Islet of Langerhans (tissue), 1 donor: Measurements from ENCODE around the gene SLC9A1.
"Not testable (repeated sequence)": the region's sequence is repeated elsewhere in the genome, so short reads cannot be mapped to it uniquely, and the experiment has no call there.

Experiments used
- FAIRE-seq: peaks from one replicate; lab custom pipeline; 2011; peaks lifted over from hg19 to GRCh38; lab: Jason Lieb, UNC

Gene SLC9A1

DNA sequence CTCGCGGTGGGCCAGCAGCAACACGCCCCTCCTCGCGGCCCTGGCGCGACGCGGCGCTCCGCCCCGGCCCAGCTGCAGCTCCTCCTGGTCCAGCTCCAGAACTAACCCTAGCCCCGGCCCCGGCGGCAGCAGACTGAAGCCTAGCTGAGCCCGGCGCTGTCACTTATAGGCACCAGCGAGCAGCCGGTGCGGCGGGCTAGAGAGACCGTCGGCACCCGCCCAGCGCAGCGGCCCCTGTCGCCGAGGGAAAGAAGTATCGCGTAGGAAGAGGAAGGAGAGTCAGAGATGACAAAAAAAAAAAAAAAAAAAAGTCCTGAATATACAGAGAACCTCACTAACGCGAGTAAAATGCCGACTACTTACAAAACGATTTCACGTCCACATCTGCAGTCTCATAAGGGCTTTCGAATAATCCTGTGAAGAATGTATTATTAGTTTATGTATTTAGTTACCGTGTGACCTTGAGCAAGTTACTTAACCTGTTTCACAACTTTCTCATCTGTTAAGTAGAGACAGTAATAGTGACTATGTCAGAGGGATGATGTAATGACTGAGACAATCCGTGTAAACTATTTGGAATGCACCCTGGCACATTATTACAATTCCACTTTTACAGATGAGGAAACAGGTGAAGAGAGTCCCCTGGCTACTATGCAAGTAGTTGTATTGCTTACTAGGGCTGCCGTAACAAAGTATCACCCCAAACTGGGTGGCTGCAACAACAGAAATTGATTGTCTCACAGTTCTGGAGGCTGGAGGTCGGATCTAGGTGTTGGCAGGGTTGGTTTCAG is at the start of gene SLC9A1:
SLC9A1 (minus strand) TSS at position 135 of the 791 bp plus-strand sequence. CDS start 791 bp downstream, outside the sequence.
- peak; percentile 84 for FAIRE-seq

DNA sequence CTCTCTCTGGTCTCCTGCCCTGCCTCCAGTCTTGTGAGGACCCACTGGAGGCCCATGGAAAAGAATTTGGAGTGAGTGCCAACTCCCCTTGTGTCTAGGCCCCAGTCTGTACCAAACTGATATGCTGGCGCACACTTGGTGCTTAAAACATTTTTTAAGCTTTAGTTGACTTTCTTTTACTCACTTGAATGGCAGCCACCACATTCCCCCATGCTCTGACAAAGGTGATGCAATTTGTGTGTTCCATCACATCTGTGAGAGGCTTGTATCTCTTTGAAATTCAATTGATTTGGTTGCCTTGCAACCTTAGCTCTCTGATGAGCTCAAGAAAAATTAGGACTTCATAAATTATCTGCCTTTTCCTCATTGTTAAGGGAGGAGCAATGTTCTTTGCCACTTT is 49.0 kb upstream of the SLC9A1 start:
- no peak for FAIRE-seq

DNA sequence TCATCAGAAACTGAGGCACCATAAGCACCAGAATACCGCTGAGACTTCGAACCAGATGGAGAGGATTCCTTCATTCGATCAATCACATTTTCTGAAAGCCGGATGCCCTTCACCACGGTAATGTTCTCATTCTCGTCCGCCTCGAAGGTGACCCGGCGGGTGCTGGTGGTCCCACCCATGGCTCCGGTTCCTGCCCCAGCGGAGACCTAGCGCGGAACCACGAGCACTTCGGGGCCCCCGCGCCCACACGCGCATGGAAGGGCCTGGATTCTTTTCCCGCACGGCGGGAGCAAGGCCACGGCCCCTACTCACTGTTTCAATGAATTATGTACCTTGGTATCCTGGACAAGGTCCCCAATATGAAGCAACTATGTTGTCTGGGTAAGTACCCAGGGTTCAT is 46.4 kb upstream of the SLC9A1 start:
- FAIRE-seq = no peak

DNA sequence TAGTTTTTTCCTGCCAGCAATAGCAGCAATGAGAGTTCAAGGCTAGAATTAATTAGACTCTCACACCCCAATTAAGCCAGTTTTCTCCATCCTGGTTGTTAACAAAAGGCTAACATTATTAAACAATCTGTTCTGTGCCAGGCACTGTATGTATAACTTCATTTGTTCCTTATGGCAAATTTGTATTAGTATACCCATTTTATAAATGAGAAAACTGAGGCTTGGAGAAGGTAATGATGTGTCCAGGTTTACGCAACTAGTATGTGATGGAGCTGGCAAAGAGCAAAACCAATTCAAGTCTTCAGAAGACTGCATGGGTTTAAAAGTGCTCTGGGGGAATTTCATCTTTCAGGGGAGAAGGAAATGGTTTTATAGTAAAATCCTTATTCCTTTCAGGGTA is 38.3 kb upstream of the SLC9A1 start:
- FAIRE-seq = no peak

DNA sequence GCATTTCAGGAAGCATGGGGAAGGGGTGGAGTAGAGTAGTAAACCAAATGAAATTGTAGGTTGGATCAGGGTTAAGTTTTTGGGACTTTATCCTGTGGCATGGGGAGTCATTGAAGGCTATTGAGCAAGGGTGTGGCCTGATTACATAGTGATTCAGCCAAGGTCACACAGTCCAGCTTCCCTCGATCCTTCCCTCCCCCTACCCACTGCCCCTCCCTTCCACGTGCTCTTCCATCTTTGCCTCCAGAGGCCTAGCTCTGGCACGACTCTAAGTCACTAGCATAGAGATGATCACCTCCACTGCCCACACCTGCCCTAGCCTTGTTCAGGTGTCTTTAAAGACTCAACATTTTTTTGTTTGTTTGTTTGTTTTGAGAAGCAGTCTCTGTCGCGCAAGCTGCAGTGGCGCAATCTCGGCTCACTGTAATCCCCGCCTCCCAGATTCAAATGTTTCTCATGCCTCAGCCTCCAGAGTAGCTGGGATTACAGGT is 37.2 kb upstream of the SLC9A1 start:
- FAIRE-seq = no peak

DNA sequence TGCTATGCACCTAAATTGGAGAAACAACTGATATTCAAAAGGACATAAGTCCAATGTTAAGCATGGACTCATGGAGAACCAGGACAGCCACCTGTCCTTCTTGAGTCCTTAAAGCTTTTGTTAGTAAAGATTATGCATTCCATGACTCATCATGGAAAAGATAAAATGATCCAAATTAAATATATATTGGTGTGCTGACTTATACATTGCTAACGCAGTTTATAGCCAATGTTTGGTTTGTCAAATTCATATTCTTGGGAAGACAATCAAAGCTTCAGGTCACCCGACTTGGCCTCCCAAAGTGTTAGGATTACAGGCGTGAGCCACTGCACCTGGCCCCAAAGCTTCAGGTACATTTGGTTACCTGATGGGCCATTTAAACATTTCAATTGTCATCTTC is 29.7 kb upstream of the SLC9A1 start:
- not testable (repeated sequence) for FAIRE-seq

DNA sequence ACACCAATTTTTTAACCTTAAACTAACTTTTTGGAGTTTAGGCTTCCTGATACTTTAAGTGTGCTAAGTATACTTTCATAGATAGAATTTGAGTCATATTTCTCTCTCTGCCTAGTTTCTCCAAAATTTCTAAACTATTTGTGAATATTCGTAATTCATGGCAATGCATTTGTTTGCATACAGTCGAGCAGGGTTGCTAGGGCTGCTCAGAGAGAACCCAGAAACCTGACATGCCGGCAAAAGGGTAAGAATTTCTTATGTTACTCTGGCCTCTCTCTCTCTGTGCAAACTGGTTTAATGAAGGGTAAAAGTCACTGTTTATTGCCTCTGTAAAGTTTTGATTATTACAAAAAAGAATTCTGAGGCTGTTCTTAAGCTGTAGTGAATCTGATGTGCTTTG is 25.1 kb upstream of the SLC9A1 start:
- no peak for FAIRE-seq

DNA sequence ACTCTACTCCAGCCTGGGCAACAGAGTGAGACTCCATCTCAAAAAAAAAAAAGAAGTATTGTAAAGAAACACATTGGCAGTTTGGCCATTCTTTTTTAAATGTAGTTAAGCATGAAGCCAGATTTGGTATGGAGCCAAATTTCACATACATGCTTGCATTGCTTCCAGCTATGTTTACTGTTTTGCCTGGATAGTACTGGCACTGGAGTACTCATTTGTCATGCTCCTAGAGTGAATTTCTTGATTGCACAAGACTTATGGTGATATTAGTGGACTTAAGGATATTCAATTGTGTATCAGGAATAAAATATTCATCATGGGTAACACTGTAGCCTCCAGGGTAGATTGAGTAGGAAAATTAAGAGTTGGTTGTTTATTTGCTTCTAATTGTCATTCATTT is 24.5 kb upstream of the SLC9A1 start:
- no peak for FAIRE-seq

DNA sequence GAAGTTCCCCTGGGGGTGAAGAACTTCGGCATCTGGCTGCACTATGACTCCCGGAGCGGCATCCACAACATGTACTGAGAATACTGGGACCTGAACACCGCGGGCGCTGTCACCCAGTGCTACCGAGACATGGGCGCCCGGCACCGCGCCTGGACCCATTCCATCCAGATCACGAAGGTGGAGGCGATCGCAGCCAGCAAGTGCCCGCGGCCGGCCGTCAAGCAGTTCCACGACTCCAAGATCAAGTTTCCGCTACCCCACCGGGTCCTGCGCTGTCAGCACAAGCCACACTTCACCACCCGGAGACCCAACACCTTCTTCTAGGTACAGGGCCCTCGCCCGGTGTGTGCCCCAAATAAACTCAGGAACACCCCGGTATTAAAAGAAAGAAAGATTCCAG is 22.0 kb upstream of the SLC9A1 start:
- no peak for FAIRE-seq

DNA sequence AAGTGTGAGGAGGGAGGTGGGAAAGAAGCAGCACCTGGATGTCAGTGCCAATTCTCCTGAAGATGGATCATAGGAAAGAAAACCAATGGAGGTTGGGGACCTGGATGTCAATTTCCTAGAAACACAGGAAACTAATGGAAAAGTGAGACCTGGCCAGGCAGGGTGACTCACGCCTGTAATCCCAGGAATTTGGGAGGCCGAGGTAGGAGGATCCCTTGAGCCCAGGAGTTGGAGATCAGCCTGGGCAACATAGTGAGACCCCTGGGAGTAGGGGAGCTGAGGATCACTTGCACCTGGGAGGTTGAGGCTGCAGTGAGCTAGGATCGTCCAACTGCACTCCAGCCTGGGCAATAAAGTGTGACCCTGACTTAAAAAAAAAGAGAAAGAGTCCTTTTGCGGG is 21.4 kb upstream of the SLC9A1 start:
- FAIRE-seq = no peak

DNA sequence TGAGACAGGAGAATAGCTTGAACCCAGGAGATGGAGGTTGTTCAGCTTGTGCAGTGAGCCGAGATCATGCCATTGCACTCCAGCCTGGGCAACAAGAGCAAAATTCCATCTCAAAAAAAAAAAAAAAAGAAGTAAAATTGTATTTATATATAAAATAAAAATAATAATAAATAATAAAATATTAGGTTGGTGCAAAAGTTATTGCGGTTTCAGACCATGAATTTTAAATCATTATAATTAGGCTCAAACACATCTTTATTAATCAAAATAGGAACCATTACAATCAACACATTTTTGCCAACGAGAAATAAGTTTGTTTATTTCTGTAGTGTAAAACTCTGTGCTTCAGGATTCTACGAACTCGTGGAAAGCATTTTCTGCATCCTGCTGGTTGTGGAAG is 18.1 kb upstream of the SLC9A1 start:
- not testable (repeated sequence) for FAIRE-seq

DNA sequence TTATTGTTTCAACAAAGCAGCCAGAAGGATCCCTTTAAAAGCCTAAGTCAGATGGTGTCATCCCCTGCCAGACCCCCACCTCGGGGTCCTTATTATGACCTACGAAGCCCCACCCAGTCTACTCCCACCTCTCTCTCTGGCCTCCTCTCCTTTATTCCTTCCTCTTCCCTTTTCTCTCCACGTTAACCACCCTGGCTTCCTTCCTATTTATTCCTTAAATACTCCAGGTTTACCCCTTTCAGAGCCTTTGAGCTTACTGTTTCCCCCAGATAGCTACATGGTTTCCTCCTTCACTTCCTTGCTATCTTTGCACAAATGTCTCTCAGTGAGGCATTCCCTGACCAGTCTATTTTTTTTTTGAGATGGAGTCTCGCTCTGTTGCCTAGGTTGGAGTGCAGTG is 12.0 kb upstream of the SLC9A1 start:
- FAIRE-seq = no peak

DNA sequence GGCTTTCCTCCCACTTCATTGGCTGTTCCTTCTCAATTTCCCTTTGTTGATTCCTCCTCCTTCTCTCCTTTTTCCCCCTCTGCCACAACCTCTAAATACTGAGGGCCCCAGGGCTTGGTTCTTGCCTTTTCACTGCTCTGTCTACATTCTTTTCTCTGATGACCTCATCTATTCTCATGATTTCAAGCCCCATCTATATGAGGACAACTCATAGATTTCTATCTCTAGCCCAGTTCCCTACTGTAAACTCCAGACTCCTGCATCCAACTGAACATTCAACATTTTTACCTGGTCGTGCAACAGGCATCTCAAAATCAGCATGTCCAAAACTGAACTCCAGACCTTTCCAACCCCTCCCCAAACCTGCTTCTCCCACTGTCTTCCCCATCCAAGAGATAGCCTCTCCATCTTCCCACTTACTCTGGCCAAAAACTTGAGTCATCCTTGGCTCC is 11.5 kb upstream of the SLC9A1 start:
- FAIRE-seq = no peak

DNA sequence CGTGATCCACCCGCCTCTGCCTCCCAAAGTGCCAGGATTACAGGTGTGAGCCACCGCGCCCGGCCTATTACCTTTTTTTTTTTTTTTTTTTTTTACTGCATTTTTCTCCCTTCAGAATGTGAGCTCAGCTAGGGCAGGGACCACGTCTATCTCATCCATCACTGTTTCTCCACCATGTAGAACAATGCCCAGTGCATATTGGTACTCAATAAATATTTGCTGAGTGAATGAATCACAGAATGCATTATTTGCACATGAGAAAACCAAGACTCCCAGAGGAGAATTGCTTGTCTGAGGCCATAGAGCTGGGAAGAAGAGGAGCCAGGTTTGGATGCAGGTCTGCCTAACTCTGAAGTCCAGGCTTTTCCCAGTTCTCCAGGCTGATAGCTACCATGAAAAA is 8.2 kb upstream of the SLC9A1 start:
- no peak for FAIRE-seq

DNA sequence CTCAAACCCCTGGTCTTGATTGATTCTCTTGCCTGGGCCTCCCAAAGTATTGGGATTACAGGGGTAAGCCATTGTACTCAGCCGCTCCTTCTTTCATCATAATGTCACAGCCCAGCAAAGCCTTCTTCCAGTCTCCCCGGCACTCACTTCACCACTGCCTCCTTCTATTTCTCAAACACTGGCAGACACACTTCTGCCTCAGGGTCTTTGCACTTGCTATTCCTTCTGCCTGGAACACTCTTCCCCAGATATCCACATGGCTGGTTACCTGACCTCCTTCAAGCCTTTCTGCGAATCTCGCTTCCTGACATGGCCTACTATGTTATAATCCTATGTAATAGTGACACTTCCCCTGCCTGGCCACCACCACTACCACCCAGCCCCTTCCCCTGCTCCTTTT is 7.2 kb upstream of the SLC9A1 start:
- no peak for FAIRE-seq

DNA sequence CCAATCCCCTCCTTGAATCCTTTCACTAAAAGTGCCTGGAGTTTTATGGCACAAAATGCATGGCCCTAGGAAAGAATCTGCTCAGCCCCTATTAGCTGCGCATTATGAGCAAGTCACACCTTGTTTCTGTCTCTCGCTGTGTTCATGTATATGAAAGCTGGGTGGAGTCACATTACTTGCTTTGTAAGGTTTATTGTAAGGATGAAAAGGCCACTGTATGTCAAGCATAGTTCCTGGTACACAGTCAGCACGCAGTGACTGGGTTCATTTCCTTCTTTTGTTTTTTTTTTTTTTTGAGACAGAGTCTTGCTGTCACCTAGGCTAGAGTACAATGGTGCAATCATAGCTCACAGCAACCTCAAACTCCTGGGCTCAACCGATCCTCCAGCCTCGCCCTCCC is 6.7 kb upstream of the SLC9A1 start:
- no peak for FAIRE-seq

DNA sequence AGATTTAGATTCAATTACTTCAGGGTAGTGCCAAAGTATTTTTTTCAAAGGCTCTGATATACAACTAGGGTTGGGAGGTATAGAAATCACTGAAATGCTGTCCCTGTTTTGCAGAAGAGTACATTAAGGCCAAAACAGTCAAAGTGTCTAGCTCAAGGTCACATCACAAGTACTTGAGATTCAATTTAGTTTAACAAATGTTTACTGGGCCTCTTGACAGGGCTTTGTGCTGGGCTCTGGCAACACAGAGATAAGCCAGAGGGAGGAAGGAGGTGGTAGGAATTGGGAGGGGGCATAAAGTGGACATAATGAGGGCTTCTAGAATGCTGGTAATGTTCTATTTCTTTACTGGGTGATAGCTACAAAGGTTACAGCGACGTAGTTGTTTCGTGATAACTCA is 2.3 kb upstream of the SLC9A1 start:
- no peak for FAIRE-seq

DNA sequence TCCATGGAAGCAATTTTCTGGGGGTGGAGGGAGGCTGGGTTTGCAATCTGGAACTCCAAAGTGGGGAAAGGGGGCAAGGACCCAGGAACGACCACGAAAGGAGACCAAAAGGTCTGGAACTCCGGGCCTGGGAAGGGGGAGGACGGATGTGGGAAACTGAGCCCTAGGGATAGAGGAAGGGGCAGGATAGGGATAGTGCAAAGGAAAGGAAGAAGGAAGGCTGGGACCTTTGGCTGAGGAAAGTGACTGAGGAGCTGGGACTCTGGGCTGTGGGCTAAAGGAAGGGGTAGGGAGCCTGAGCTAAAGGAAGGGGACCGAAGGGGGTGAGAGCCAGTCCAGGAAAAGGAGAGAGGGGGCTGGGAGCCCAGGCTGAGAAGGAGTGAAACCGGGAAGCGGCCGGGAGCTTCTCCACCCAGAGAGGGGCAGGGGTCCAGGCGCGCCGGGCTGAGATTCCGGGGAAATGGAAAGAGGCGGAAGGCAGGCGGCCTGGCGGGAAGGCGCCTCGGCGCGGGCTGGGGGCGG is 395 bp downstream of the SLC9A1 start:
- no peak for FAIRE-seq

DNA sequence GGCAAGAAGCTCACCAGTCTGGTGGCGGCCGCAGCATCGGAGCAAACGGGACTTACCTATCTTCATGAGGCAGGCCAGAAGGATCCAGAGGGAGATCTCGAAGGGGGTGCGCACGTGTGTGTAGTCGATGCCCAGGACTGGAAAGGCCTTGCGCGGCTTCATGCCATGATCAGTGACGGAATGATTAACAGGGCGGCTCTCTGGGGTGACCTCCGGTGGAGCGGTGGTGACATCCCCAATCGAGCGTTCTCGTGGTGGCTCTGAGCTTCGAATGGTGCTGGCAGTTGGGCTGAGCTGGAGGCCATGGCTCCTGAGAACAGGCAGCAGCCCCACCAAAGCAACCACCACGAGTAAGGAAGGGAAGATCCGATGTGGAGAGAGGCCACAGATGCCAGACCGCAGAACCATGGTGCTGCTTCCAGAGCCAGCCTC is 982 bp downstream of the SLC9A1 start:
- FAIRE-seq = no peak

DNA sequence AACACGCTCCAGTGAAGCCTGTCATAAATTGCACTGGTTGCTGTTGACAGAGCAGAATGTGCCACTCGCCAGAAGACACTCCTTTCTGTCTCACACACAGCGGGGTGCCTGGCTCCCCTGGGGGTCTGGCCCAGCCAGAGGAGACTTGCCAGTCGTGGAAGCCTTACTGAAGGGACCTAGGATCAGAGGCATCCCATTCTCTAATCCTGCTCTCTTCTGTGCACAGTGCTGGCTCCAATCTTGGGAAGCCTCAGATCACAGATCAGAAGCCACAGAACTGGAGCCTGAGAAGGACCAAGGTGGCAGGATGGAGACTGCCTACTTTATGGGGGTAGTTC is 1.4 kb downstream of the SLC9A1 start:
- no peak for FAIRE-seq

DNA sequence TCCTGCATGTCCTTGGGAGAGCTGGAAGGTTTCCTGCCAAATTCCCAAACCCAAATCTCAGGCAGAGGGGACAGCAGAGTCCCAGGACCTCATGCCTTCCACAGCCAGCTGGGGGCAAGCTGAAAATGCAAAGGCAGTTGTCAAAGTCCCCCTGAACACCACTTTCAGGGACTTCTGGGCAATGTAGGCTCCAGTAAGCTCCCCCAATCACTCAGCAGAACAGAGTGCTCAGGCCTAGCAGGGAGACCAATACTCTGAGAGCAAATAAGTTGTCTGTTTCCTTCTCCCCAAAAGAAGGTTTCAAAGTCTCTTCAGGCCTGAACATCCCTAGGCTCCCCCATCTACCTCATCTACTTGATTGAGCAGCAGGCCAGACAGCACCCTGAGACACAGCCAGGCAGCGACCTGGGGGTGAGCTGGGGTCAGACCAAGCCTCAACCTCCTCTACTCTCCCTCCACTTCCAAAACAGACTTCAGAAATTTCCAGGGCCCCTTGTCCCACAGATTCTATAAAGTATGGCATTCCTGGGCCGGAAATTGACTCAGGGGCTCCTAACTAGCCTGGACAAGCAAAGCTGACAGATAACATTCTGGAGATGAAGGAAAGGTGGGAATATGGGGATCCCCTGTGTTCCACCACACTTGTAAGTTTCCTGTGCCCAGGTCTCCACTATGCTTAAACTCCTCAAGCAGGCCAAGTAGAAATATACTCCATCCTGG is 1.9 kb downstream of the SLC9A1 start:
- no peak for FAIRE-seq

DNA sequence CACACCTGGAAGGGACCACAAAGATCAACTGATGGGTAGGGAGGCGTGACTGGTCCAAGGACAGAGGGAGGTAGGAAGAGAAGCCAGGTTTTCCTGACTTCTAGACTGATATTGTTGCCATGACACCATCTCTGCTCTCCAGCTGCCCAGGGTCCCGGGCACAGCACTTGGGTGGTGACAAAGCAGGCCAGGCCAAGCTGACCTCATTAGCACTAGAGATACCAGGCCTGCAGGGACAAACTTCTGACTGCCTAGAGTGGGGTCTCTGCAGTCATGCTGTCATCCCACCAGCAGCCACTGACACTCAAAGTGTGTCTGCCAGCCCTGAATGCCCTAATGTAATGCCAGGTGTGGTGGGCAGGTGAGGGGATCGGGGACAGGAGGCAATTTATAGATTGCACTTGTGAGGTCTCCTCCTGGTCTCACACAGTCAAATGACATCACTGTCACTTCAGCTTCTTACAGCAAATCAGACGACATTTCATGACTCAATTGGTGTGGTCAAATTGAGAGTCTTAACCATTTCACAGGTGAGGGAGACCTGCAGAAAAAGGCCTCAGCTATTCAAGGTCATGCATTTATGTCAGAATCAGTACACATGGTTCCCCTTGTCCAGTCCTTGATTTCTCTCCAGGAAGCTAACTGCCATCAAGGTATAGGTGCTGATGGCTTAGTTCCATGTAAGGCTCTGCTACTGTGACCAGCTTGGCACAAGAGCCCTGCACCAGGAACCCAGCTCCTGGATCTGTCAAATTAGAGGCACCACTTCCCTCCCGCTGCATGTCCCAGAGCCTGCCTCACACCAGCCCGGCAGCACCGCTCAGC is 2.7 kb downstream of the SLC9A1 start:
- no peak for FAIRE-seq

DNA sequence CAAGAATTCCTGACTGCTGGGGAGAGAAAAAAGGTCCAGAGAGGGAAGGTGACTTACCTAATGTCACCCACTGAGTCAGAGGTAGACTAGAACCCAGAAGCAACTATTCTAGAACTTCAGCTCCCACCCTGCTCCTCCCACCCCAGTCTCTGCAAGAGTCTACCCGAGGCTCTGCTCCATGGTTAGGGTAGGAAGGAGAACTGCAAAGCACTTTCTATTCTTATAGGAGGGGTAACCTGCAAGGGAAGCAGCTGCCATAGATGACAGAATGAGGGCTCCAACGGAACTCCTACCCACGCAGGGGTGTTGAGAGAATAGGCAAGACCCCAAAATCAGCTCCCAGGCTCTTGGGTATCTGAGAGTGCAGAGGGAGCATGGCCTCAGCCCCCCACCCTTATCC is 4.3 kb downstream of the SLC9A1 start:
- FAIRE-seq = no peak
